Neutrophil (primary cell): ENCODE data around the gene FZD10.

Source experiments
- H3K27ac ChIP-seq: fragments of 200-600 bp; sonication (generic); 2 replicates; pipeline ENCODE4 v1.5.1; 2016; ENCODE audit warnings: mild to moderate bottlenecking, moderate library complexity
- H3K27me3 ChIP-seq: fragments of 200-600 bp; sonication (generic); 2 replicates; pipeline ENCODE4 v1.6.0; 2016; ENCODE audit warnings: mild to moderate bottlenecking
- H3K36me3 ChIP-seq: fragments of 200-600 bp; sonication (generic); 2 replicates; pipeline ENCODE4 v1.5.1; 2017
- H3K4me1 ChIP-seq, 2 experiments: fragments of 200-600 bp in 1 of 2; sonication (generic) in 1 of 2; 1 replicate in 1 of 2; 2 replicates in 1 of 2; pipeline versions ENCODE4 v1.5.1 to v1.6.1; 2013 to 2016; ENCODE audit warnings: low read depth in 1 of 2, low read length in 1 of 2, mild to moderate bottlenecking in 1 of 2, moderate library complexity in 1 of 2; ENCODE audit not compliant: control insufficient read depth in 1 of 2, insufficient read depth in 1 of 2
- H3K4me3 ChIP-seq, 2 experiments: fragments of 200-600 bp in 1 of 2; sonication (generic) in 1 of 2; 1 replicate in 1 of 2; 2 replicates in 1 of 2; pipeline ENCODE4 v1.5.1; 2013 to 2016; ENCODE audit warnings: low read depth in 1 of 2, low read length in 1 of 2, mild to moderate bottlenecking in 1 of 2, moderate library complexity in 1 of 2
- H3K9me3 ChIP-seq: fragments of 200-600 bp; sonication (generic); 2 replicates; pipeline ENCODE4 v1.5.1; 2016
- TF ChIP-seq, protein P1 (sequence below): fragments of 200-600 bp; sonication (generic); IDR thresholded peaks from 2 replicates; pipeline ENCODE4 v1.5.1; 2016; ENCODE audit warnings: antibody characterized with exemption

The FZD10 gene

DNA sequence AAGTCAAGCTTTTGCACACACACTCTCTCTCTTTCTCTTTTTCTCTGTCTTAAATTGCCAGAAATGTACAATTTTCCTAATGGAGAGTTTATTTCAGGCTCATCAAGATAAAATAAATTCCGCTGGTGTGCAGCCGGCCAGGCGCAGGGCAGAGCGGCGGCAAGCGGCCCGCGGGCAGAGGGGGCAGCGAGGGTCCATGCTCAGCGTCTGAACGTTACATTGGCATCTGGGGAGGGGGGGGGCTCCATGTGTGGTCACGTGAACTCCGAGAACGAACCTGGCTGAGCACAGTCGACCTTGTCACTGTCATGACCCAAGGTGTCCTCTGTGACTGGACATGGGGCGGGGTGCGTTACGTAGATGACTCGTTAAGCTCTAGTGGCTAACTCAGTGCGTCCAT lies 23.8 kb upstream of the FZD10 start:
- Histone ChIP-seq H3K9me3 (no peaks in the 10 kb centered on the region), H3K27me3 (peaks cover 6% of the 10 kb centered on the region), H3K4me1 (no peaks in the 10 kb centered on the region), H3K36me3 (no peaks in the 10 kb centered on the region), H3K27ac (no peak overlapping the region), H3K4me3 (no peak overlapping the region)
- TF ChIP-seq, protein P1, sequence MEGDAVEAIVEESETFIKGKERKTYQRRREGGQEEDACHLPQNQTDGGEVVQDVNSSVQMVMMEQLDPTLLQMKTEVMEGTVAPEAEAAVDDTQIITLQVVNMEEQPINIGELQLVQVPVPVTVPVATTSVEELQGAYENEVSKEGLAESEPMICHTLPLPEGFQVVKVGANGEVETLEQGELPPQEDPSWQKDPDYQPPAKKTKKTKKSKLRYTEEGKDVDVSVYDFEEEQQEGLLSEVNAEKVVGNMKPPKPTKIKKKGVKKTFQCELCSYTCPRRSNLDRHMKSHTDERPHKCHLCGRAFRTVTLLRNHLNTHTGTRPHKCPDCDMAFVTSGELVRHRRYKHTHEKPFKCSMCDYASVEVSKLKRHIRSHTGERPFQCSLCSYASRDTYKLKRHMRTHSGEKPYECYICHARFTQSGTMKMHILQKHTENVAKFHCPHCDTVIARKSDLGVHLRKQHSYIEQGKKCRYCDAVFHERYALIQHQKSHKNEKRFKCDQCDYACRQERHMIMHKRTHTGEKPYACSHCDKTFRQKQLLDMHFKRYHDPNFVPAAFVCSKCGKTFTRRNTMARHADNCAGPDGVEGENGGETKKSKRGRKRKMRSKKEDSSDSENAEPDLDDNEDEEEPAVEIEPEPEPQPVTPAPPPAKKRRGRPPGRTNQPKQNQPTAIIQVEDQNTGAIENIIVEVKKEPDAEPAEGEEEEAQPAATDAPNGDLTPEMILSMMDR, result no peak

DNA sequence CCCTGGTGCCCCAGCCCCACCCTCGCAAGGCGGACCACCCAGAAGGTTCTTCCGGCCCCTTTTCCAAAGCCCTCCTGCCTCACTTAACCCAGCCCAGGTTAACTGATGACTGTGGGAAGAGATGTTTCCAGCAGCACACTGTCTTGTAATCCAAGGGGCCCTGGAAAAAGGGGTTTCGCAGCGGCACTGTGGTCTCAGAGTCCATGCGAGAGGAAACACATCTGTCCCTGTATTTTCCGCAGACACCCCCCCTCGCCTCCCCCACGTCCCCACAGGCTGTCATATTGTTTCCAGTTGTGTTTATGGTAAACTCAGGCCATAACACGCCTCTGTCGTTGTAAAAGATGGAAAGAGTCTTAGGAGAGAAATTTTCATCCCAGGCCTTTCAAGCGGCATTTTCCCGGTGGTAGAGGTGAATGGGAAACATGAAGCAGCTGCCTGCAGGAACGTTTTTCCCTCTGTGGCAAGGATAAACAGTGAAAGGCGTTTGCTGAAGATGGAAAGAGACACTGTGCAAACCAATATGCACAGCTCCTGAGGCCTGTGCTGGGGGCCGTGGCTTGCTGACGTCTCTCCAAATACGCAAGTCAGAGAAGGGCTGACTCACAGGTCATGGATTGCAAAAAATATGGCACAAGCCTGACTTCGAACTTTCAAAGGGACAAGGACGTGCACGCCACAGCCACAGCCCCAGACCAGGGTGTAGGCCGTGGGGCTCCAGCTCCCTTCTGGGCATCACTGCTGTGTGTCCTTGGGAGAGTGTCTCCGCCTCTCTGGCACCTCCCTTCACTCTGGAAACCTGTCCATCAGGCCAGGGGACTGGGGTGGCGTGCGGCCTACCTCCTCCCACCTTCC lies 22.5 kb upstream of the FZD10 start:
- TF ChIP-seq, protein P1, result no peak
- H3K9me3 ChIP-seq, result no peaks in the 10 kb centered on the region
- no peak overlapping the region for H3K4me3 ChIP-seq
- no peaks in the 10 kb centered on the region for H3K36me3 ChIP-seq
- no peak overlapping the region for H3K27ac ChIP-seq
- H3K4me1 ChIP-seq, result no peaks in the 10 kb centered on the region
- H3K27me3 ChIP-seq, result peaks cover 6% of the 10 kb centered on the region

DNA sequence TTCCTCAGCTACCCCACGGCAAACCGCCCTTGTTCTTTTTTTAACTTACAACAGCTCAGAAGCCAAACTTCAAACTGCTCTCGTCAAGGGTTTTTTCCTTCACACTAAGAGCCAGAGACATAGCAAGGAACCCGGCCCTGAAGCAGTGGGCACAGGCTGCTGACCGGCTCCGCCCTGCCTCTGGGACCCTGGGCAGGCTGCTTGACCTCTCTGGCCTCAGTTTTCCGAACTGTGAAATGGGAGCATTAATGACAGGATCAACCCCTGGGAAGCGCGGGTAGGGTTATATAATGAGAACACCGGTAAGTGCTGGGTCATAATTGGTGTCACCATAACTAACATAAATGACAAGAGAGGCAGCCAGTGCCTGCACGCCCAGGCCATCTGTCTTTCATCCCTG lies 21.2 kb upstream of the FZD10 start:
- Histone ChIP-seq H3K4me1 (no peaks in the 10 kb centered on the region), H3K9me3 (no peaks in the 10 kb centered on the region), H3K4me3 (no peak overlapping the region), H3K27me3 (peaks cover 6% of the 10 kb centered on the region), H3K27ac (no peak overlapping the region), H3K36me3 (no peaks in the 10 kb centered on the region)
- TF ChIP-seq, protein P1, result no peak

DNA sequence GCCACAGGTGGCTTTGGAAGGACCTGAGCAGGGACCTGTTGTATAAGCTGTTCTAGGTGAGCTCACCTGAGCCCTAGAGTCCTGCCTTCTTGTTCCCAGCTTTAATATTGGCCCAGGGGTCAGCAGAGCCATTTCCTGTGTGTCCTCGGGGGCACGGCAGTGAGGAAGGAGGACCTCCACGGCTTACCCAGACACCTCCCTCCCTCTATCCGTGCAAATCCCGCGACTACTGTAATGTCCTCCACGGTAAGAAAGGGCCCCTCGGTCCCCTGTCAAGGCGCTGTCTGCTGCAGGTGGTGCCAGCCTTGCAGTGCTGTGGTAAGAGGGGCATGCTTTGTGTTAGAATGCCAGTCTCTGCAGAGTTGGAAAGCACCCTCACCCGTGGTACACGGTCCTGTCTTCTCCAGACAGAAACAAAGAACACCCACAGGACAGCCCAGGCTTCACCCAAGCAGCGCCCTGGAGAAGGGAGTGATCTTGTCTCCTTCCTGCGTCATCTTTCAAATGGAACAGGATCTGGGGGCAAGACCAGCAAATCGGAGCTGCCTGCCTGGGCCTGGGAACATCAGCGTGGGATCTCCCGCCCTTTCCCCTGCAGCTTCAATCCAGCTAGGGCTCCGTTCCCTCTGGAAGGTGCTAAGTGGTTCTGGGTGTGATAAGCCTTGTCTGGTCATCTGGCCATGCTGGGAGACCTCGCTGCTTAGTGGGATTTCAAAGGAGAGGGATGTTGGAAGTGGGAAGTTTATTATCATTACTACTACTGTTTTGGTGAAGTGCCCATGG lies 20.2 kb upstream of the FZD10 start:
- Histone ChIP-seq H3K9me3 (no peaks in the 10 kb centered on the region), H3K4me3 (no peak overlapping the region), H3K27ac (no peak overlapping the region), H3K27me3 (peaks cover 5% of the 10 kb centered on the region), H3K36me3 (no peaks in the 10 kb centered on the region), H3K4me1 (no peaks in the 10 kb centered on the region)
- TF ChIP-seq, protein P1, result no peak

DNA sequence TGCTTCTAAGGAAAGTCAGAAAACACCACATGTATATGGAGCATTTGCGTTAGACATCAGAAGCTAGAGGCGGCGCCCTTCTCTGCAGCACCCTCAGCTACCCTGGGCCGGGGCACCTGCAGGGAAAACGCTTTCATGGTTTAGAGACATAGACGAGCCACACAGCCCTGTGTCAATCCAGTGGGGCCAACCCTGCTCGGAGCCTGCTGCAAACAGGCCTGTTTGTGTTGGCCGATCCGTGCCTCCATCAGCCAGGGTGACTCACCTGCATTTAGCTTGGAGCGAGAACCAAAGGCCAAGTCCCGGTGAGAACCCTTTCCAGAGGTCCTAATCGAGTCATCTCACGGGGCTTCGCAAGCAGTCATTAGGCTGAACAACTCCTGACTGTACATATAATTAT lies 19.5 kb upstream of the FZD10 start:
- Histone ChIP-seq H3K4me1 (no peaks in the 10 kb centered on the region), H3K9me3 (no peaks in the 10 kb centered on the region), H3K27me3 (no peaks in the 10 kb centered on the region), H3K27ac (no peak overlapping the region), H3K36me3 (no peaks in the 10 kb centered on the region), H3K4me3 (no peak overlapping the region)
- TF ChIP-seq, protein P1, result no peak
